WTC11 (cell line): ENCODE results near the gene NOC2L. TPM values are rescaled to one million over a fixed set of nuclear protein-coding genes. Genes with fewer than 3 reads are reported as not detected.

ENCODE experiments used
- ATAC-seq: fragments of 200-7000 bp; cut with Tn5 transposase; 2 replicates; pipeline ENCODE4 v1.10.0; 2021; ENCODE audit warnings: mild to moderate bottlenecking, moderate library complexity
- CTCF ChIA-PET: fragments of 300-600 bp; sonication (Branson Sonifier 250); formaldehyde crosslinking; loops from one replicate; lab custom pipeline; 2021; ENCODE audit warnings: antibody characterized with exemption; lab: Charles Lee
- POLR2A ChIA-PET: fragments of 350-600 bp; sonication (Branson Sonifier 250); formaldehyde crosslinking; loops from one replicate; lab custom pipeline; 2021; ENCODE audit warnings: antibody characterized with exemption; lab: Charles Lee
- DNase-seq: peaks from one replicate; pipeline ENCODE4 v3.0.0; 2021; ENCODE audit warnings: low spot score
- H3K27ac Mint-ChIP-seq: 2 replicates; pipeline ENCODE4 v1.8.0; 2021; ENCODE audit warnings: mixed read lengths
- H3K27me3 Mint-ChIP-seq: 2 replicates; pipeline ENCODE4 v1.8.0; 2021; ENCODE audit warnings: low read depth, mild to moderate bottlenecking, moderate library complexity, mixed read lengths
- H3K36me3 Mint-ChIP-seq: 2 replicates; pipeline ENCODE4 v1.8.0; 2021; ENCODE audit warnings: mixed read lengths
- H3K4me1 Mint-ChIP-seq: 2 replicates; pipeline ENCODE4 v1.8.0; 2022; ENCODE audit warnings: mixed read lengths
- H3K4me3 Mint-ChIP-seq: 2 replicates; pipeline ENCODE4 v1.8.0; 2021; ENCODE audit warnings: mild to moderate bottlenecking, moderate library complexity, mixed read lengths
- H3K9me3 Mint-ChIP-seq: 2 replicates; pipeline ENCODE4 v1.8.0; 2021; ENCODE audit warnings: mixed read lengths
- CREB1 ChIP-seq: sonication (generic); formaldehyde crosslinking; IDR thresholded peaks from 2 replicates; pipeline ENCODE4 v1.8.0; 2023; ENCODE audit warnings: mild to moderate bottlenecking, missing genetic modification reagents
- FOXK1 ChIP-seq: sonication (generic); formaldehyde crosslinking; IDR thresholded peaks from 2 replicates; pipeline ENCODE4 v1.8.0; 2022; ENCODE audit warnings: mild to moderate bottlenecking, moderate library complexity, missing genetic modification reagents
- FOXP1 ChIP-seq: sonication (generic); formaldehyde crosslinking; IDR thresholded peaks from 2 replicates; pipeline ENCODE4 v1.8.0; 2022; ENCODE audit warnings: missing genetic modification reagents, mild to moderate bottlenecking, moderate library complexity, borderline replicate concordance
- GTF2I ChIP-seq: fragments of 250-450 bp; sonication (Bioruptor Pico); conservative IDR thresholded peaks from 2 replicates; pipeline ENCODE4 v1.4.0; 2021; ENCODE audit warnings: mild to moderate bottlenecking
- IRF2 ChIP-seq: sonication (generic); formaldehyde crosslinking; IDR thresholded peaks from 2 replicates; pipeline ENCODE4 v1.8.0; 2022; ENCODE audit warnings: low read depth, missing genetic modification reagents, borderline replicate concordance
- KAT7 ChIP-seq: sonication (generic); formaldehyde crosslinking; IDR thresholded peaks from 2 replicates; pipeline ENCODE4 v1.8.1; 2023; ENCODE audit warnings: missing genetic modification reagents, mild to moderate bottlenecking, borderline replicate concordance
- MYBL2 ChIP-seq: sonication (generic); formaldehyde crosslinking; IDR thresholded peaks from 2 replicates; pipeline ENCODE4 v1.8.1; 2023; ENCODE audit warnings: mild to moderate bottlenecking, moderate library complexity, missing genetic modification reagents
- NFE2L1 ChIP-seq: sonication (generic); formaldehyde crosslinking; IDR thresholded peaks from 2 replicates; pipeline ENCODE4 v1.8.1; 2023; ENCODE audit warnings: missing genetic modification reagents
- NR2C2 ChIP-seq: sonication (generic); formaldehyde crosslinking; IDR thresholded peaks from 2 replicates; pipeline ENCODE4 v1.8.0; 2022; ENCODE audit warnings: mild to moderate bottlenecking, missing genetic modification reagents
- ZNF121 ChIP-seq: sonication (generic); formaldehyde crosslinking; IDR thresholded peaks from 2 replicates; pipeline ENCODE4 v1.8.0; 2023; ENCODE audit warnings: missing genetic modification reagents
- ZNF232 ChIP-seq: sonication (generic); formaldehyde crosslinking; IDR thresholded peaks from 2 replicates; pipeline ENCODE4 v1.8.0; 2022; ENCODE audit warnings: mild to moderate bottlenecking, missing genetic modification reagents
- ZNF317 ChIP-seq: sonication (generic); formaldehyde crosslinking; IDR thresholded peaks from 2 replicates; pipeline ENCODE4 v1.8.1; 2023; ENCODE audit warnings: low read depth, mild to moderate bottlenecking, moderate library complexity, missing genetic modification reagents, borderline replicate concordance
- ZNF512 ChIP-seq: sonication (generic); formaldehyde crosslinking; IDR thresholded peaks from 2 replicates; pipeline ENCODE4 v1.8.1; 2022; ENCODE audit warnings: missing genetic modification reagents, borderline replicate concordance
- total RNA-seq: library from RNA; stranded (reverse); gene quantifications from 3 replicates; pipeline ENCODE4 v1.2.3, GENCODE V29; 2021
- TF ChIP-seq, protein P1 (sequence below): sonication (generic); formaldehyde crosslinking; IDR thresholded peaks from 2 replicates; pipeline ENCODE4 v1.8.0; 2022; ENCODE audit warnings: mild to moderate bottlenecking, missing genetic modification reagents
- TF ChIP-seq, protein P2 (sequence below): sonication (generic); formaldehyde crosslinking; IDR thresholded peaks from 2 replicates; pipeline ENCODE4 v1.8.1; 2022; ENCODE audit warnings: low read depth, missing genetic modification reagents, borderline replicate concordance
- TF ChIP-seq, protein P3 (sequence below): fragments of 250-450 bp; sonication (Bioruptor Pico); conservative IDR thresholded peaks from 2 replicates; pipeline ENCODE4 v1.9.0; 2021; ENCODE audit warnings: mild to moderate bottlenecking
- TF ChIP-seq, protein P4 (sequence below): sonication (generic); formaldehyde crosslinking; IDR thresholded peaks from 2 replicates; pipeline ENCODE4 v1.8.1; 2022; ENCODE audit warnings: mild to moderate bottlenecking, moderate library complexity, missing genetic modification reagents

The NOC2L gene
- total RNA-seq, 1 experiment from 2014 or later = 182 TPM

- Mint-ChIP-seq H3K36me3 (0 out of 2 replicates have a peak, but pooled peaks cover 2% of the 10 kb centered on the region), H3K27me3 (peaks cover 32% of the 10 kb centered on the region), H3K27ac (no peak overlapping the region), H3K4me3 (no peak overlapping the region), H3K9me3 (no peaks in the 10 kb centered on the region), H3K4me1 (0 out of 2 replicates have a peak, but pooled peaks cover 3% of the 10 kb centered on the region)
- no peak for ATAC-seq
- TF ChIP-seq ZNF232 (CRISPR knock-in tag) = no peak
- TF ChIP-seq KAT7 (CRISPR knock-in tag) = no peak
- TF ChIP-seq, protein P1, sequence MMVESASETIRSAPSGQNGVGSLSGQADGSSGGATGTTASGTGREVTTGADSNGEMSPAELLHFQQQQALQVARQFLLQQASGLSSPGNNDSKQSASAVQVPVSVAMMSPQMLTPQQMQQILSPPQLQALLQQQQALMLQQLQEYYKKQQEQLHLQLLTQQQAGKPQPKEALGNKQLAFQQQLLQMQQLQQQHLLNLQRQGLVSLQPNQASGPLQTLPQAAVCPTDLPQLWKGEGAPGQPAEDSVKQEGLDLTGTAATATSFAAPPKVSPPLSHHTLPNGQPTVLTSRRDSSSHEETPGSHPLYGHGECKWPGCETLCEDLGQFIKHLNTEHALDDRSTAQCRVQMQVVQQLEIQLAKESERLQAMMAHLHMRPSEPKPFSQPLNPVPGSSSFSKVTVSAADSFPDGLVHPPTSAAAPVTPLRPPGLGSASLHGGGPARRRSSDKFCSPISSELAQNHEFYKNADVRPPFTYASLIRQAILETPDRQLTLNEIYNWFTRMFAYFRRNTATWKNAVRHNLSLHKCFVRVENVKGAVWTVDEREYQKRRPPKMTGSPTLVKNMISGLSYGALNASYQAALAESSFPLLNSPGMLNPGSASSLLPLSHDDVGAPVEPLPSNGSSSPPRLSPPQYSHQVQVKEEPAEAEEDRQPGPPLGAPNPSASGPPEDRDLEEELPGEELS (CRISPR knock-in tag) = no peak
- ChIA-PET POLR2A (no interaction called here), CTCF (no interaction called here)
- no peak for DNase-seq
These were observed 4.9 kb upstream of the NOC2L start for GRCh38 chr1:963746-964525.

- H3K4me3 Mint-ChIP-seq = no peak overlapping the region
- H3K27ac Mint-ChIP-seq = no peak overlapping the region
- CTCF ChIA-PET = no interaction called here
- 0 out of 2 replicates have a peak, but pooled peaks cover 2% of the 10 kb centered on the region for H3K36me3 Mint-ChIP-seq
- H3K4me1 Mint-ChIP-seq = peaks cover 6% of the 10 kb centered on the region
- H3K27me3 Mint-ChIP-seq = peaks cover 26% of the 10 kb centered on the region
- no peak for DNase-seq
- no peak for ATAC-seq
- TF ChIP-seq GTF2I (CRISPR knock-in tag) = no peak
- no peaks in the 10 kb centered on the region for H3K9me3 Mint-ChIP-seq
- POLR2A ChIA-PET = no interaction called here
These were observed 4.2 kb upstream of the NOC2L start for GRCh38 chr1:963301-963651.

- Mint-ChIP-seq H3K9me3 (no peaks in the 10 kb centered on the region), H3K36me3 (0 out of 2 replicates have a peak, but pooled peaks cover 2% of the 10 kb centered on the region), H3K27ac (no peak overlapping the region), H3K4me1 (peaks cover 11% of the 10 kb centered on the region), H3K4me3 (peak overlapping the region; percentile 45)
- no peak for DNase-seq
- POLR2A ChIA-PET = no interaction called here
- no peak for TF ChIP-seq FOXK1 (CRISPR knock-in tag)
- no peak for TF ChIP-seq ZNF121 (CRISPR knock-in tag)
- TF ChIP-seq CREB1 (CRISPR knock-in tag) = no peak
- TF ChIP-seq, protein P2, sequence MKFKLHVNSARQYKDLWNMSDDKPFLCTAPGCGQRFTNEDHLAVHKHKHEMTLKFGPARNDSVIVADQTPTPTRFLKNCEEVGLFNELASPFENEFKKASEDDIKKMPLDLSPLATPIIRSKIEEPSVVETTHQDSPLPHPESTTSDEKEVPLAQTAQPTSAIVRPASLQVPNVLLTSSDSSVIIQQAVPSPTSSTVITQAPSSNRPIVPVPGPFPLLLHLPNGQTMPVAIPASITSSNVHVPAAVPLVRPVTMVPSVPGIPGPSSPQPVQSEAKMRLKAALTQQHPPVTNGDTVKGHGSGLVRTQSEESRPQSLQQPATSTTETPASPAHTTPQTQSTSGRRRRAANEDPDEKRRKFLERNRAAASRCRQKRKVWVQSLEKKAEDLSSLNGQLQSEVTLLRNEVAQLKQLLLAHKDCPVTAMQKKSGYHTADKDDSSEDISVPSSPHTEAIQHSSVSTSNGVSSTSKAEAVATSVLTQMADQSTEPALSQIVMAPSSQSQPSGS = no peak
- TF ChIP-seq FOXP1 (CRISPR knock-in tag) = no peak
- TF ChIP-seq, all 79 proteins: peak for 0
- H3K27me3 Mint-ChIP-seq = peaks cover 19% of the 10 kb centered on the region
- no peak for ATAC-seq
- CTCF ChIA-PET = interaction anchor here (0.9 kb wide), 1 partner anchor 19 kb away, joined by 3 read pairs; no protein-coding TSS in a partner anchor
These were observed 3.6 kb upstream of the NOC2L start for GRCh38 chr1:962381-963300.

- Mint-ChIP-seq H3K36me3 (peaks cover 7% of the 10 kb centered on the region), H3K27ac (no peak overlapping the region), H3K4me1 (peaks cover 14% of the 10 kb centered on the region), H3K4me3 (peak overlapping the region; percentile 58), H3K27me3 (peaks cover 9% of the 10 kb centered on the region), H3K9me3 (no peaks in the 10 kb centered on the region)
- POLR2A ChIA-PET = no interaction called here
- ATAC-seq = peak; percentile 3; the same call in 1 of the 2 replicates
- DNase-seq = no peak
- CTCF ChIA-PET = interaction anchor here (0.9 to 1.6 kb wide), 3 partner anchors 9 to 103 kb away, joined by 3 read pairs; no protein-coding TSS in a partner anchor
- 0 out of 2 replicates have a peak, but pooled peaks have one; percentile 30 for TF ChIP-seq ZNF317 (CRISPR knock-in tag)
- TF ChIP-seq, protein P3, sequence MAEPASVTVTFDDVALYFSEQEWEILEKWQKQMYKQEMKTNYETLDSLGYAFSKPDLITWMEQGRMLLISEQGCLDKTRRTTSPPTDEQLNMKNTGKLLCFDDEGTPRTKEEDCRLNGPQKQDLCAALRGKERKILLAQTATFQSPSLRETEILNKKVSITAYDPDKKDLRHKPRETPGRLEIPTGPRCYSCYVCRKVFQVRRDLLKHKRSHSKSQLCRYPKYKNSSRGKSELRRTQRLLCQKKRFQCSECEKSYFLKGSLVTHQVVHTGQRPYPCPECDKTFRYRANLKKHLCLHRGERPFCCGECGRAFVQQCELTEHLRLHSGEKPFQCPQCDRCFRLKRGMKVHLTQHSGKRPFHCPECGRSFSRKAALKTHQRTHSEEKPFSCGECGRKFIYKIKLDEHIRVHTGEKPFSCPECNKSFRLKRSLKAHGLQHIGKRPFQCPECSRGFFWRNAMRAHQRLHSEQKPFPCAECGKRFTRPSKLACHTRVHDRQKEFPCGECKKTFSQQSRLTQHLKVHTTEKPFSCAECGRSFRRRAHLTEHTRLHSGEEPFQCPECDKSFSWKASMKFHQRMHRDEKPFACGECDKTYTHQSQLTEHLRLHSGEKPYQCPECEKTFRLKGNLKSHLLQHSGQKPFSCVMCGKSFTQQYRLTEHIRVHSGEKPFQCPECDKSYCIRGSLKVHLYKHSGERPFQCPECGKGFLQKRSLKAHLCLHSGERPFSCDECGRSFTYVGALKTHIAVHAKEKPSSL (CRISPR knock-in tag) = no peak
- TF ChIP-seq IRF2 (CRISPR knock-in tag) = no peak
- no peak for TF ChIP-seq ZNF512 (CRISPR knock-in tag)
- 0 out of 2 replicates have a peak, but pooled peaks have one; percentile 37 for TF ChIP-seq MYBL2
- TF ChIP-seq, protein P4, sequence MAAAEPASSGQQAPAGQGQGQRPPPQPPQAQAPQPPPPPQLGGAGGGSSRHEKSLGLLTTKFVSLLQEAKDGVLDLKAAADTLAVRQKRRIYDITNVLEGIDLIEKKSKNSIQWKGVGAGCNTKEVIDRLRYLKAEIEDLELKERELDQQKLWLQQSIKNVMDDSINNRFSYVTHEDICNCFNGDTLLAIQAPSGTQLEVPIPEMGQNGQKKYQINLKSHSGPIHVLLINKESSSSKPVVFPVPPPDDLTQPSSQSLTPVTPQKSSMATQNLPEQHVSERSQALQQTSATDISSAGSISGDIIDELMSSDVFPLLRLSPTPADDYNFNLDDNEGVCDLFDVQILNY (CRISPR knock-in tag) = no peak
- TF ChIP-seq NFE2L1 = 0 out of 2 replicates have a peak, but pooled peaks have one; percentile 24
- TF ChIP-seq FOXP1 (CRISPR knock-in tag) = peak; percentile 85; the same call in 1 of the 2 replicates
- TF ChIP-seq NR2C2 = 0 out of 2 replicates have a peak, but pooled peaks have one; percentile 67
These were observed 2.1 kb upstream of the NOC2L start for GRCh38 chr1:961132-961669.
